H1 (cell line): ENCODE results near the gene RBM25.

ENCODE experiments used
- CEBPB ChIP-seq: IDR thresholded peaks from 2 replicates; pipeline ENCODE4 v1.6.1; 2012; ENCODE audit warnings: low read depth, low read length
- CTCF ChIP-seq, 3 experiments: IDR thresholded peaks; 1 replicate in 2 of 3; 2 replicates in 1 of 3; pipeline versions ENCODE4 v1.5.1 to v1.6.1; 2011; ENCODE audit warnings: low read length in 3 of 3, mild to moderate bottlenecking in 3 of 3, inconsistent platforms in 2 of 3, low read depth in 1 of 3, moderate library complexity in 1 of 3; ENCODE audit not compliant: insufficient read depth in 1 of 3; ENCODE audit errors: control extremely low read depth in 1 of 3
- POLR2A ChIP-seq, 2 experiments: IDR thresholded peaks; 1 replicate in 1 of 2; 2 replicates in 1 of 2; pipeline ENCODE4 v1.6.1; 2011; ENCODE audit warnings: low read depth in 2 of 2, low read length in 2 of 2, mild to moderate bottlenecking in 2 of 2; ENCODE audit errors: control extremely low read depth in 1 of 2
- POLR2AphosphoS5 ChIP-seq: IDR thresholded peaks from 2 replicates; pipeline ENCODE4 v1.6.1; 2011; ENCODE audit warnings: low read depth, low read length
- SP1 ChIP-seq: IDR thresholded peaks from 2 replicates; pipeline ENCODE4 v1.6.1; 2011; ENCODE audit warnings: low read depth, low read length
- TAF1 ChIP-seq: IDR thresholded peaks from 2 replicates; pipeline ENCODE4 v1.6.1; 2011; ENCODE audit warnings: mild to moderate bottlenecking, low read depth, low read length
- USF2 ChIP-seq: IDR thresholded peaks from 2 replicates; pipeline ENCODE4 v1.6.1; 2011; ENCODE audit warnings: low read length, improper control_type of control experiment

GRCh38 chr14:73168691-73169090, 110.4 kb downstream of the RBM25 start:
- no peak for TF ChIP-seq USF2
- no peak for TF ChIP-seq TAF1
- no peak for TF ChIP-seq CTCF (IDR thresholded peaks at IDR 0.05; ENCODE audit: control extremely low read depth in 1 of 3, insufficient read depth in 1 of 3, low read depth in 1 of 3, low read length in 3 of 3)
- no peak for TF ChIP-seq SP1
- TF ChIP-seq POLR2AphosphoS5, result no peak
- no peak for TF ChIP-seq POLR2A (IDR thresholded peaks at IDR 0.05; ENCODE audit: control extremely low read depth in 1 of 2, low read depth in 2 of 2, low read length in 2 of 2)
- TF ChIP-seq CEBPB, result no peak
